ENCODE measurements around the gene ENHO. TPM values are rescaled to one million over a fixed set of nuclear protein-coding genes. Genes with fewer than 3 reads are reported as not detected.

The ENHO gene
- total RNA-seq, 1 donor from 2014 or later = not detected

GRCh38 chr9:34496149-34496712, 26.6 kb downstream of the ENHO start:
- DNase-seq (ENCODE audit: low read depth) = peak; percentile 57
- H3K4me3 ChIP-seq (ENCODE audit: low read depth, low read length) = no peak overlapping the region
- TF ChIP-seq, protein P1, sequence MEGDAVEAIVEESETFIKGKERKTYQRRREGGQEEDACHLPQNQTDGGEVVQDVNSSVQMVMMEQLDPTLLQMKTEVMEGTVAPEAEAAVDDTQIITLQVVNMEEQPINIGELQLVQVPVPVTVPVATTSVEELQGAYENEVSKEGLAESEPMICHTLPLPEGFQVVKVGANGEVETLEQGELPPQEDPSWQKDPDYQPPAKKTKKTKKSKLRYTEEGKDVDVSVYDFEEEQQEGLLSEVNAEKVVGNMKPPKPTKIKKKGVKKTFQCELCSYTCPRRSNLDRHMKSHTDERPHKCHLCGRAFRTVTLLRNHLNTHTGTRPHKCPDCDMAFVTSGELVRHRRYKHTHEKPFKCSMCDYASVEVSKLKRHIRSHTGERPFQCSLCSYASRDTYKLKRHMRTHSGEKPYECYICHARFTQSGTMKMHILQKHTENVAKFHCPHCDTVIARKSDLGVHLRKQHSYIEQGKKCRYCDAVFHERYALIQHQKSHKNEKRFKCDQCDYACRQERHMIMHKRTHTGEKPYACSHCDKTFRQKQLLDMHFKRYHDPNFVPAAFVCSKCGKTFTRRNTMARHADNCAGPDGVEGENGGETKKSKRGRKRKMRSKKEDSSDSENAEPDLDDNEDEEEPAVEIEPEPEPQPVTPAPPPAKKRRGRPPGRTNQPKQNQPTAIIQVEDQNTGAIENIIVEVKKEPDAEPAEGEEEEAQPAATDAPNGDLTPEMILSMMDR (IDR thresholded peaks at IDR 0.05; ENCODE audit: insufficient read depth, low read length, severe bottlenecking) = no peak
- H3K27me3 ChIP-seq (ENCODE audit: control insufficient read depth, insufficient read depth, low read length) = no peaks in the 10 kb centered on the region
- no peak for FAIRE-seq
- no peaks in the 10 kb centered on the region for H3K36me3 ChIP-seq (ENCODE audit: control insufficient read depth, insufficient read depth, low read length)

DNA sequence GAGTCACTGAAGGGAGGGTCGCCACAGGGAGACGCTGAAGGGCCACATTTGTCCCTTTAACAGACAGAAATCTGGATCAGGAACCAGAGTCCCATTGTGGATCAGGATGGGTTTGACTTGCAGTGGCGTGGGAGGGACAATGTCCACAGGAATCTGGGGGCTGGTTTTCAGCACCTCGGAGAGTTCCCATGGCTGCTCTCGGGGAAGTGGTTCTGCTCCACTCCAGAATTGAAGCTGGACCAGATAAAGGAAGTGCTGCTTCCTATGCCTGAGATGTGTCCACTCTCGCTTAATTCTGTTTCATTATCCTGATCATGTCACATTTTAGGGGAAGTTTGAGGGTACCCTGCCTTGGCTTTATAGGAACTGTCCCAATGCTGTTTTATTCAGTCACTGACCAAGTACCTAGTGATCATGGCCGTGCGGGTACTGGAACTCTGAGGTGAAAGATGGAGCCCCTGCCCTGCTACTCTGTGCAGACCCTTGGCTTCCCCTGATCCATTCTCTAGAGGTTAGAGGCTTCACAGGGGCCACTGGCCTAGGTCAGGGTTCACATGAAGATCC, 28.7 kb downstream of the ENHO start:
- FAIRE-seq (no peak), DNase-seq (ENCODE audit: low read depth) (peak; percentile 22)
- Histone ChIP-seq H3K36me3 (ENCODE audit: control insufficient read depth, insufficient read depth, low read length) (no peaks in the 10 kb centered on the region), H3K27me3 (ENCODE audit: control insufficient read depth, insufficient read depth, low read length) (peaks cover 1% of the 10 kb centered on the region), H3K4me3 (ENCODE audit: low read depth, low read length) (no peak overlapping the region)
- TF ChIP-seq, protein P1 (IDR thresholded peaks at IDR 0.05; ENCODE audit: insufficient read depth, low read length, severe bottlenecking) = no peak

- TF ChIP-seq, protein P1 (IDR thresholded peaks at IDR 0.05; ENCODE audit: insufficient read depth, low read length, severe bottlenecking) = no peak
- no peaks in the 10 kb centered on the region for H3K36me3 ChIP-seq (ENCODE audit: control insufficient read depth, insufficient read depth, low read length)
- FAIRE-seq (no peak), DNase-seq (ENCODE audit: low read depth) (no peak)
- no peak overlapping the region for H3K4me3 ChIP-seq (ENCODE audit: low read depth, low read length)
- peaks cover 1% of the 10 kb centered on the region for H3K27me3 ChIP-seq (ENCODE audit: control insufficient read depth, insufficient read depth, low read length)
Measured at GRCh38 chr9:34492051-34492450, 30.7 kb downstream of the ENHO start.

- TF ChIP-seq, protein P1 (IDR thresholded peaks at IDR 0.05; ENCODE audit: insufficient read depth, low read length, severe bottlenecking) = no peak
Measured at GRCh38 chr9:34491596-34491995, 31.2 kb downstream of the ENHO start.

GRCh38 chr9:34490760-34491159, 32.0 kb downstream of the ENHO start:
- DNase-seq (ENCODE audit: low read depth) (no peak), FAIRE-seq (peak; percentile 83)
- TF ChIP-seq, protein P1 (IDR thresholded peaks at IDR 0.05; ENCODE audit: insufficient read depth, low read length, severe bottlenecking) = no peak

More at GRCh38 chr9:34491596-34491995, 31.2 kb downstream of the ENHO start:
- Histone ChIP-seq H3K27me3 (ENCODE audit: control insufficient read depth, insufficient read depth, low read length) (peaks cover 1% of the 10 kb centered on the region), H3K4me3 (ENCODE audit: low read depth, low read length) (no peak overlapping the region), H3K36me3 (ENCODE audit: control insufficient read depth, insufficient read depth, low read length) (no peaks in the 10 kb centered on the region)
- FAIRE-seq = no peak
- no peak for DNase-seq (ENCODE audit: low read depth)

DNA sequence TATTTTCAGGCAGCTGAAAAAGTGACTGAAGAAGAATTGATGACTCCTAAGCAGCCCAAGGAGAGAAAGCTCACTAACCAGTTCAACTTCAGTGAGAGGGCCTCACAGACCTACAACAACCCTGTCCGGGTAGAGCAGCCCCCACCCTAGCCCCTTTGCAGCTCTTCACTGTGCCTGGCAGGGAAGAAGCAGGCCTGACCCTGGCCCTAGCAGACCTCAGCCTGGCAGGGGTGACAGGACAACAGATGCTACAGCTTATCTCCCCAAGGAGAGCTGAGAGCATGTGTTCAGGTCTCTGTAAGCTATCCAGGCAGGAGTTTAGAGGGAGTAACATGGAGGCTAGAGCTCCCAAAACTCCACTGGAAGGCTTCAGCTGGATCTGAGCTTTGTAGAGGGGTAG, 32.4 kb downstream of the ENHO start:
- DNase-seq (ENCODE audit: low read depth) = no peak

More at GRCh38 chr9:34490760-34491159, 32.0 kb downstream of the ENHO start:
- Histone ChIP-seq H3K27me3 (ENCODE audit: control insufficient read depth, insufficient read depth, low read length) (peaks cover 1% of the 10 kb centered on the region), H3K4me3 (ENCODE audit: low read depth, low read length) (no peak overlapping the region), H3K36me3 (ENCODE audit: control insufficient read depth, insufficient read depth, low read length) (no peaks in the 10 kb centered on the region)

More for the DNA sequence above, 32.4 kb downstream of the ENHO start:
- peaks cover 1% of the 10 kb centered on the region for H3K27me3 ChIP-seq (ENCODE audit: control insufficient read depth, insufficient read depth, low read length)
- FAIRE-seq = no peak
- H3K36me3 ChIP-seq (ENCODE audit: control insufficient read depth, insufficient read depth, low read length) = no peaks in the 10 kb centered on the region
- H3K4me3 ChIP-seq (ENCODE audit: low read depth, low read length) = no peak overlapping the region
- TF ChIP-seq, protein P1 (IDR thresholded peaks at IDR 0.05; ENCODE audit: insufficient read depth, low read length, severe bottlenecking) = no peak

All from bronchial epithelial cell (primary cell).